HG03060 (cell line): Measurements from ENCODE around the gene CPNE6.
"Not testable (repeated sequence)": the region's sequence is repeated elsewhere in the genome, so short reads cannot be mapped to it uniquely, and the experiment has no call there.

Experiments used
- ATAC-seq: cut with Tn5 transposase; IDR thresholded peaks from one replicate; pipeline ENCODE4 v1.9.1; 2021; ENCODE audit warnings: low read depth, moderate number of reproducible peaks; ENCODE audit not compliant: unreplicated experiment

Gene CPNE6

DNA sequence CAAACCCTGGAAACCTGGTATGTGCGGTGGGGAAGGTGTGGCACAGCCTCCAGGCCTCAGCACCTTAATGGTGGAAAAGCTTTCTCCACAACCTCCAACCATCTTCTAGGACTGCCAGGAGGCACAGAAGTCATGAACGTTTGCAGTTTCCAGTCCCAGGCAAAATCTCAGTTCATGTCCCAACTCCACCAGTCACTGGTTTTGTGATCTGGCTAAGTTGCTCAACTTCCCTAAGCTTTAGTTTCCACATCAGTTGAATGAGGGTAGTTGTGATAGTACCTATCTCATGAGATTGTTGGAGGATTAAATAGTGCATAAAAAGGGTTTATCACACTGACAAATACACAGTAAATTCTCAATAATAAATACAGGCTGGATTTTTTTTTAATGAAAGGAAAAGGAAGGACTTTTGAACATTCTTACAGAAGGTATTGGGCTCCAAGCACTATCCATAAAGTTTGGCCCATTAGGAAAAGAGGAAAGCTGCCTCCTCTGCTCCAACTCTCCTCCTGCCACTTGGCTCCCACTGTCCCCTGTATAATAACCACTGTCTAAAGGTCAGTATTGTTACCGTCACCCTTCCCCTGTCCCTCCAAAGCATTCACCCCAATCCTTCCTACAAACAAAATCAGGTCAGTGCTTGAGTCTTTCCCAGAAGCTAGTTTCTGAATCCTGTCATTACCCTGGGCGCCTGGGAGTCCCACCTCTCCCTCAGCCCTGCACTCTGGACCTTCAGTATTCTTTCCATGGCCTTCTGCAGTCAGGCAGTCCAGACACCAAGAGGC lies 29.0 kb downstream of the CPNE6 start:
- ATAC-seq: no peak

DNA sequence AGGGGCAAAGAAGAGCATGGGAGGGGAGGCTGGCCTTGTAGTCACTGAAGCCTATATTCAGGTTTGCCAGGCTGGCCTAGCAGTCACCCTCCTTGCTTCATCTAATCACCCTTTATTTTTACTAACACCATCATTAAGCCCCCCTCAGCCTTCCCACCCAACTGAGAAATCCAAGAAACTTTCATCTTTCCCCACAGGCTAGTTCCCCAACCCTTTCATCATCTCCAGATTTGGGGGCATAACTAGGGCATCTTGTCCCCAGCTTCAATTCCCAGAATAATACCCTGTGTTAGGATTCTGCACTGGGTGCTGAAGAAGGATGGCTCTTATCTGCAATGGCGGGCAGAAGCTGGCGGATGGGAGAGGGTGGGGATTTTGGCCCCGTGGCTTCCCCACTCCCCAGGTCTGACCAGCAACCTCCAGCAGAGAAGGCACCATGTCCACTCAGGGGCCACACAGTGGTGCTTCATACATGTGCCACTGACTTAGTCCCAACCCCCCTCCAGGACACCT lies 29.7 kb downstream of the CPNE6 start:
- no peak for ATAC-seq

DNA sequence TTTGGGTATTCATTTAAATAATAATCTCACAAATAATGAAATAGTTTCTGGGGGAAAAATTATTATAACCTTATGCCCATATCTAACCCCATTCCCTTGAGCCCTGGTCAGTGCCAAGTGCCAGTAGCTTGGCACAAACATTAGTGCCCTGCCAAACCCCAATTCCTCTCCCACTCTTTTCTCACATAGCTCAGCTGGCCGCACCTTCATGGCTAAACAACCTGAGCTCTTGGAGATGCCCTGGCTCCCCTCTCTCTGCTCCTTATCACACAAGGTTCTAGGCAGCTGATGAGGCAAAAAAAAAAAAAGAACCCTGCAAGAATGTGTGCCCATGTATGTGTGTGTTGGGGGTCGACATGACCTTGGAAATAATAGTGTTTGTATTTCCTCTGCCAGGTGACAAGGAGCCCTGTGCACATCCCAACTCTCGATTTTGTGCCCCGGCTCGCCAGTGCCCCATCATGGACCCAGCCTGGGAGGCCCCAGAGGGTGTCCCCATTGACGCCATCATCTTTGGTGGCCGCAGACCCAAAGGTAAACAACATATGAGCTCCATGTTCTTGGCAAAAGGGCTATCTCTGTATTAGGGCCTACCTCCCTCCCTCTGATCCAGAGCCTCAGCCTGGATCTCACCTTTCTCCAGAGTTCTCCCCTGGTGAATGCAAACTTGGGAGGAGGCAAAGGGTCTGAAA lies 31.1 kb downstream of the CPNE6 start:
- no peak for ATAC-seq

DNA sequence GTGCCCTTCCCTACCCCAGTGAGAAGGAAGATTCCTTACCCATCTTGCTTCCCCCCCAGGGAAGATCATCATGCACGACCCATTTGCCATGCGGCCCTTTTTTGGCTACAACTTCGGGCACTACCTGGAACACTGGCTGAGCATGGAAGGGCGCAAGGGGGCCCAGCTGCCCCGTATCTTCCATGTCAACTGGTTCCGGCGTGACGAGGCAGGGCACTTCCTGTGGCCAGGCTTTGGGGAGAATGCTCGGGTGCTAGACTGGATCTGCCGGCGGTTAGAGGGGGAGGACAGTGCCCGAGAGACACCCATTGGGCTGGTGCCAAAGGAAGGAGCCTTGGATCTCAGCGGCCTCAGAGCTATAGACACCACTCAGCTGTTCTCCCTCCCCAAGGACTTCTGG lies 32.1 kb downstream of the CPNE6 start:
- ATAC-seq: no peak

- ATAC-seq: not testable (repeated sequence)
These were observed 34.4 kb downstream of the CPNE6 start for GRCh38 chr14:24105609-24106239.

GRCh38 chr14:24106672-24107271 lies 35.4 kb downstream of the CPNE6 start:
- ATAC-seq: no peak

GRCh38 chr14:24108336-24108874 lies 37.0 kb downstream of the CPNE6 start:
- no peak for ATAC-seq

- ATAC-seq: no peak
These were observed 38.7 kb downstream of the CPNE6 start for GRCh38 chr14:24110060-24110459.

GRCh38 chr14:24110523-24110922 lies 39.2 kb downstream of the CPNE6 start:
- ATAC-seq: no peak

DNA sequence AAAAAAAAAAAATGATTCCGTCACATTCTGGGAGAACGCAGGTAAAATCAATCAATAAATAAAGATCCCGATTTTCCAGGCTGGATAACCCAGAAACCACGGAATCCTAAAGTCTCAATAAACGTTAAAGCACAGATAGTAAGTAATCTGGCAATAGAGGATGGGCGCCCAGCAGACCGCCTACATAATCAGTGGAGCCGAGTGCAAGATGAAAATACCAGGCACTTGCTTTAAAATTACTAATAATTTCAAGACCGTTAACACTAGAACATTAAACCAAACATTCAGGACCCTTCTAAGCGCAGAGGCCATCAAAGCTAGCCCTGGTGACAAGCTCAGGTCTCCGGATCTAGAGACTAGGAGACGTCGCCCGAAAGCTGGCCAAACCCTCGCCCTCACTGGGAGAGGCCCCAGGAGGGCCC lies 42.0 kb downstream of the CPNE6 start:
- no peak for ATAC-seq

DNA sequence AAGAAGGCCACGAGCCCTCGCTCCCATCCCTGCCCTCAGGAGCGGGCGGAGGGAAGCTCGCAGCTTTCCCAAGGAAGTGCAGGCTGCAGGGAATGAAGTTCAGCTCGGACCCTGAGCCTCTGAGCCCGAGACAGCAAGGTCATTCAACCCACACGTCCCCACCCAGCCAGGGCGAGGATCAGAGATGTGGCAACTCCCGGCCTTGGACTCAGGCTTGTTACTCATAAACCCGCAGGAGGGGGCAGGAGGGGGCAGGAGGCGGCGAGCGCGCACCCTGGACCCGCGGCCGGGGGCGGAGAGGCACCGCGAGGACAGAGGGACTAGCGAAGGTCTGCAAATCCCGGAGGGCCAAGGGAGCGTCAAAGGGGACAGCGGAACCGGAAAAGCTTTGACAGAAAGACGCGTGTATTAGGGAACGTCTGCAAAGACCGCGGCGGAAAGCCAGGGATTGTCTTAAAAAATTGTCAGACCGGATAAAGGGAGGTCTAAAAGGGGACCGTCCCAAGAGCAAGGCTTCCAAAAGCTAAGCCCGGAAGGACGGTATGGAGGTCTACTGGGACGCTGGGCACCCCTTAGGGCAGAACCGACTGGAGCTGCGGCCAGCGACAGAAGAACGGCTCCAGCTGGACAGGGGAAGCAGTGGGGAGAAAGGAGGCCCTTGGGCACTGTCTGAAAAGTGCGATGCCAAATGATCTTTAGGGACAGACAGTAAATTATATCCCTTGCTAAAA lies 42.6 kb downstream of the CPNE6 start:
- peak; percentile 18 for ATAC-seq

- peak; percentile 81 for ATAC-seq
These were observed 43.4 kb downstream of the CPNE6 start, which contains the start of the genes DCAF11 and NRL for GRCh38 chr14:24114532-24115421. TSS of gene DCAF11 (plus strand) at chr14:24114777. CDS start at chr14:24115595, 818 bp downstream. TSS of gene NRL (minus strand) at chr14:24114949. CDS start at chr14:24082848, 32,101 bp downstream.

DNA sequence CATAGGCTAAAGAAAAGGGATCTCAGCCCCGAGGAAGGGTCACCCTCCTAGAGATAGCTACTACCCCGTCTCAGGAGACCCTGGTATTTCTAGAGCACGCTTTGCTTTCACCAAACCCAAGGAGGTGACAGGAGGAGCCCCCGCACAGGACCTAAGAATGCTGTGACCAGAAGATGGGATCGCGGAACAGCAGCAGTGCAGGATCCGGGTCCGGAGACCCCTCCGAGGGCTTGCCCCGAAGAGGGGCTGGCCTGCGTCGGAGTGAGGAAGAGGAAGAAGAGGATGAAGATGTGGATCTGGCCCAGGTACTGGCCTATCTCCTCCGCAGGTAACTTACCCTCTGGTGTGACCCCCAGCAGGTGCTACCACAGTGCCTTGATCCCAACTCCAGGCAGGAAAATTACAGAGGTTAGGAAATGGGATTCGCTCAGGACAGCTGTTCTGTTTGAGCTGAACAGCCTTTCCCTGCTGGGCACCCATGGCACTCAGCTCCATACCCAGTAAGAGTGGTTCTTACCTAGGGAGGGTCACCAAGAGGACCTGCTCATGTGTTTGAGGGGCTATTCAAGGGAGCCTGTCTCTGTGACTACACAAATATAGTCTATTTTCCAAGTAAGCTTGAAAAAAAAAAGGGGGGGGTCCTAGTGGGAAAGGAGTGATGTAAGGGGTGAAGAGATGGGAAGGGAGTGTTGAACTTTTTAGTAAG lies 44.2 kb downstream of the CPNE6 start:
- no peak for ATAC-seq

DNA sequence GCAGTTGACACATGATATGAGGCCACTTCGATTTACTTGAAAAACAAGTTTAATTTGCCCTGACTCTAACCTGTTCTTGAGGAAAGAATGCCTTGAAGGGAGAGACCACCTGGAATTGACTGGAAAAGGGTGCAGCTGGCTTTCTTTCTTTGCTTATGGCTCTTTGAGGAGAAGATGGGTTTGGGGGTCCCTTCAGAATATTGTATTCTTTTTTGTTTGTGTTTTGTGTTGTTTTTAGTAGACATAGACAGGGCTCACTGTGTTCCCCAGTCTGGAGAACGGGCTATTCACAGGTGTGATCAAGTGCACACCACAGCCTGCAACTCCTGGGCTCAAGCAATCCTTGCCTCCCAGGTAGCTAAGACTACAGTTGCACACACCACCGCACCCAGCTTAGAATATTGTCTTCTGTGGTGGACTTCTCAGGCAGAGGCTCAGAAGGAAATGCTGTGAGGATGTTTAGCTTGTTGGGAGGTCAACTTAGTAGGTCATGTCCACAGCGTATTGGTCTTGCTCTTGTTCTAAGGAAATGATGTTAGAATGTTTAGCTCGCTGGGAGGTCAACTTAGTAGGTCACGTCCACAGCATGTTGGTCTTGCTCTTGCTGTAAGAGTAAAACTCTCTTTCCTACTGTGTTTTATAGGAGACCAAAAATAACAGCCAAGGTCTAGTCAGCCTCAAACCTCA lies 44.9 kb downstream of the CPNE6 start:
- no peak for ATAC-seq

GRCh38 chr14:24117179-24117578 lies 45.8 kb downstream of the CPNE6 start:
- no peak for ATAC-seq

DNA sequence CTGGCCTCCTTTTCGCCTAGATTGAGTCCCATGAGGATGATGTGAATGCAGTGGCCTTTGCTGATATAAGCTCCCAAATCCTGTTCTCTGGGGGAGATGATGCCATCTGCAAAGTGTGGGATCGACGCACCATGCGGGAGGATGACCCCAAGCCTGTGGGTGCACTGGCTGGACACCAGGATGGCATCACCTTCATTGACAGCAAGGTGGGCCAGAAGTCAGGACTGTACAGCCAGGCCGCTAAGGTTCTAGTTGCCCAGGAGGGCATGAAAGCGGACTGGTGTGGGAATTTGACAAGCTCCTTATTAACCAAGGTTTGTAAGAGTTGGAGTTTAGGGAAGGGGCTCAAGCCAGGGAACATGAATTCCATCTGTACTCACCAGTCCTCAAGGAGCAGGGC lies 48.3 kb downstream of the CPNE6 start:
- no peak for ATAC-seq

DNA sequence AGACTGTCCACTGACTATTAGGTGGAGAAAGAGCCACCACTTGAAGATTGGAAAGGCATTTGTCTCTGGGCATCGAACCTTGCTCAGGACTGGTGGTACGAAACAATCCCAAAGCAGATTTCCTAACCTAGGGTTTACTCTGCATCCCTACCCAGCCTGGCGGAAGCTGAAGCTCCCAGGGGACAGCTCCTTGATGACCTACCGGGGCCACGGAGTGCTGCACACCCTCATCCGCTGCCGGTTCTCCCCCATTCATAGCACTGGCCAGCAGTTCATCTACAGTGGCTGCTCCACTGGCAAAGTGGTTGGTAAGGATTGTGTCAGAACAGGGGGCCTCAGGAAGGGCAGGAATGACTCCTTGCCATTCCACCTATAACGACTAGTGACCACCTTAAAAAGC lies 49.8 kb downstream of the CPNE6 start:
- ATAC-seq: no peak

DNA sequence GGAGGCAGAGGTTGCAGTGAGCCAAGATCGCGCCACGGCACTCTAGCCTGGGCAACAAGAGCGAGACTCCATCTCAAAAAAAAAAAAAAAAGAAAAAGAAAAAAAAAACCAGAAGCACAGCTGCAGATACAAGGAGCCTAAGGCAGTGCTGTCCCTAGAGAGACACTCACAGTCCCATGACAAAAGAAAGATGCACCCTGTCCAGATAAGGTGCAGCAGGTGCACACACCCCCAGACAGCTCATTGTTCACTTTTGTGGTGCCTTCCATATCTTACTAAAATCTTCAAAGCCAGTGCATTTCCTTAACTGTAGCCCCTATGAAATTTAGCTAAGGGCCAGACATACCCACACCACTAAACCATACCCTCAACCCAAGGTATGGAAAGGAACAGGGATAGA lies 51.1 kb downstream of the CPNE6 start:
- ATAC-seq: no peak
